Stomach (tissue), 4 donors: ENCODE results near the gene PDE4DIP.
"Not testable (repeated sequence)": the region's sequence is repeated elsewhere in the genome, so short reads cannot be mapped to it uniquely, and the experiment has no call there.

Experiments used
- POLR2A ChIP-seq, 4 donors: fragments of 450-650 bp; IDR thresholded peaks; one replicate each; pipeline ENCODE4 v1.6.1; 2016; ENCODE audit warnings: antibody characterized with exemption in 4 of 4, control low read depth in 2 of 4, mild to moderate bottlenecking in 1 of 4, moderate library complexity in 1 of 4
- POLR2AphosphoS5 ChIP-seq, 3 donors: sonication (generic); formaldehyde crosslinking; IDR thresholded peaks; one replicate each; pipeline ENCODE4 v1.6.1; 2016; ENCODE audit warnings: antibody characterized with exemption in 3 of 3
- TF ChIP-seq, protein P1 (sequence below), 7 experiments: fragments of 450-650 bp in 4 of 7; fragments of 200-600 bp in 3 of 7; sonication (generic) in 3 of 7; IDR thresholded peaks; one replicate each; pipeline ENCODE4 v1.5.1; 2016 to 2019; ENCODE audit warnings: antibody characterized with exemption in 7 of 7, control low read depth in 2 of 7, mild to moderate bottlenecking in 1 of 7

GRCh38 chr1:148966084-148966483 is 121.9 kb downstream of the PDE4DIP start:
- TF ChIP-seq, protein P1, sequence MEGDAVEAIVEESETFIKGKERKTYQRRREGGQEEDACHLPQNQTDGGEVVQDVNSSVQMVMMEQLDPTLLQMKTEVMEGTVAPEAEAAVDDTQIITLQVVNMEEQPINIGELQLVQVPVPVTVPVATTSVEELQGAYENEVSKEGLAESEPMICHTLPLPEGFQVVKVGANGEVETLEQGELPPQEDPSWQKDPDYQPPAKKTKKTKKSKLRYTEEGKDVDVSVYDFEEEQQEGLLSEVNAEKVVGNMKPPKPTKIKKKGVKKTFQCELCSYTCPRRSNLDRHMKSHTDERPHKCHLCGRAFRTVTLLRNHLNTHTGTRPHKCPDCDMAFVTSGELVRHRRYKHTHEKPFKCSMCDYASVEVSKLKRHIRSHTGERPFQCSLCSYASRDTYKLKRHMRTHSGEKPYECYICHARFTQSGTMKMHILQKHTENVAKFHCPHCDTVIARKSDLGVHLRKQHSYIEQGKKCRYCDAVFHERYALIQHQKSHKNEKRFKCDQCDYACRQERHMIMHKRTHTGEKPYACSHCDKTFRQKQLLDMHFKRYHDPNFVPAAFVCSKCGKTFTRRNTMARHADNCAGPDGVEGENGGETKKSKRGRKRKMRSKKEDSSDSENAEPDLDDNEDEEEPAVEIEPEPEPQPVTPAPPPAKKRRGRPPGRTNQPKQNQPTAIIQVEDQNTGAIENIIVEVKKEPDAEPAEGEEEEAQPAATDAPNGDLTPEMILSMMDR (IDR thresholded peaks at IDR 0.05), result not testable (repeated sequence)
- TF ChIP-seq POLR2AphosphoS5, POLR2A (IDR thresholded peaks at IDR 0.05): not testable (repeated sequence)
